Endothelial cell of umbilical vein (primary cell): ENCODE results near the gene SOX5. TPM values are rescaled to one million over a fixed set of nuclear protein-coding genes. Genes with fewer than 3 reads are reported as not detected.

Experiments used
- BruUV-seq: library from RNA; stranded (reverse); fragments of 400-500 nt; replicated peaks from 2 replicates; lab custom pipeline; 2021; lab: Mats Ljungman, UMichigan
- CTCF ChIA-PET: fragments of 300-600, 350-600 bp; sonication (Branson Sonifier 250); formaldehyde crosslinking; loops from one replicate; lab custom pipeline; 2021; ENCODE audit warnings: antibody characterized with exemption, inconsistent platforms; lab: Charles Lee
- POLR2A ChIA-PET: fragments of 300-600, 350-600 bp; sonication (Branson Sonifier 250); formaldehyde crosslinking; loops from one replicate; lab custom pipeline; 2021; ENCODE audit warnings: antibody characterized with exemption, inconsistent platforms; lab: Charles Lee
- DNase-seq: peaks from one replicate; pipeline ENCODE4 v3.0.0-alpha.2; 2011; ENCODE audit warnings: low read depth, low spot score
- FAIRE-seq: peaks from 2 replicates; lab custom pipeline; 2011; peaks lifted over from hg19 to GRCh38; lab: Jason Lieb, UNC
- H2AFZ ChIP-seq: 2 replicates; pipeline ENCODE4 v1.6.0; 2012; ENCODE audit warnings: low read depth, low read length, control low read depth, inconsistent platforms
- H3K27ac ChIP-seq: 2 replicates; pipeline ENCODE4 v1.5.1; 2011; ENCODE audit warnings: low read depth, mild to moderate bottlenecking, control low read depth, low read length, moderate library complexity; ENCODE audit not compliant: insufficient read depth
- H3K27me3 ChIP-seq, 2 experiments: 2 replicates each; pipeline versions ENCODE4 v1.6.0 to v1.6.1; 2011; ENCODE audit warnings: low read length in 2 of 2, mixed read lengths in 1 of 2; ENCODE audit not compliant: control insufficient read depth in 2 of 2, insufficient read depth in 2 of 2
- H3K36me3 ChIP-seq, 2 experiments: 2 replicates in 1 of 2; 3 replicates in 1 of 2; pipeline ENCODE4 v1.5.1; 2011; ENCODE audit warnings: low read length in 2 of 2, mild to moderate bottlenecking in 1 of 2, moderate library complexity in 1 of 2; ENCODE audit not compliant: control insufficient read depth in 2 of 2, insufficient read depth in 2 of 2; ENCODE audit errors: extremely low read depth in 1 of 2
- H3K4me1 ChIP-seq: 3 replicates; pipeline ENCODE4 v1.5.1; 2011; ENCODE audit warnings: mild to moderate bottlenecking, low read length; ENCODE audit not compliant: control insufficient read depth, insufficient read depth; ENCODE audit errors: extremely low read depth
- H3K4me2 ChIP-seq: 2 replicates; pipeline ENCODE4 v1.6.1; 2011; ENCODE audit warnings: low read length, control low read depth, mixed read lengths; ENCODE audit not compliant: insufficient read depth
- H3K4me3 ChIP-seq, 3 experiments: fragments of 200-600 bp in 1 of 3; sonication (generic), shearing (Covaris generic) in 1 of 3; replicated peaks in 1 of 3; 2 replicates each; pipeline ENCODE4 v1.5.1; 2011 to 2016; ENCODE audit warnings: control low read depth in 3 of 3, low read length in 3 of 3, mild to moderate bottlenecking in 2 of 3, inconsistent platforms in 1 of 3, low read depth in 1 of 3, moderate library complexity in 1 of 3; ENCODE audit not compliant: insufficient read depth in 1 of 3
- H3K79me2 ChIP-seq: 2 replicates; pipeline ENCODE4 v1.6.0; 2012; ENCODE audit warnings: low read length, inconsistent platforms; ENCODE audit not compliant: control insufficient read depth, insufficient read depth
- H3K9ac ChIP-seq: replicated peaks from 2 replicates; pipeline ENCODE3; 2011; ENCODE audit warnings: low read length, control low read depth; ENCODE audit not compliant: insufficient read depth; ENCODE audit errors: extremely low read depth
- H3K9me1 ChIP-seq: replicated peaks from 3 replicates; pipeline ENCODE4 v1.6.0; 2011; ENCODE audit warnings: mild to moderate bottlenecking, low read length; ENCODE audit not compliant: control insufficient read depth, insufficient read depth; ENCODE audit errors: extremely low read depth
- H3K9me3 ChIP-seq: replicated peaks from 2 replicates; pipeline ENCODE4 v1.5.1; 2012; ENCODE audit warnings: low read length, inconsistent platforms; ENCODE audit not compliant: control insufficient read depth, insufficient read depth
- H4K20me1 ChIP-seq: replicated peaks from 2 replicates; pipeline ENCODE3; 2011; ENCODE audit warnings: mild to moderate bottlenecking, low read length; ENCODE audit not compliant: control insufficient read depth, insufficient read depth; ENCODE audit errors: extremely low read depth
- EZH2 ChIP-seq: IDR thresholded peaks from 2 replicates; pipeline ENCODE4 v1.6.1; 2012; ENCODE audit warnings: borderline replicate concordance, low read depth, mild to moderate bottlenecking, moderate library complexity, low read length, inconsistent platforms; ENCODE audit not compliant: severe bottlenecking
- FOS ChIP-seq: IDR thresholded peaks from 2 replicates; pipeline ENCODE4 v1.6.1; 2011; ENCODE audit warnings: mild to moderate bottlenecking, low read length, moderate library complexity, borderline replicate concordance; ENCODE audit not compliant: insufficient read depth
- GATA2 ChIP-seq: IDR thresholded peaks from 2 replicates; pipeline ENCODE4 v1.7.0; 2011; ENCODE audit warnings: low read depth, mild to moderate bottlenecking, moderate library complexity, mixed read lengths, low read length; ENCODE audit not compliant: insufficient read length, insufficient read depth
- JUN ChIP-seq: IDR thresholded peaks from 2 replicates; pipeline ENCODE4 v1.6.1; 2011; ENCODE audit warnings: borderline replicate concordance, low read depth; ENCODE audit not compliant: insufficient read length, insufficient read depth
- MYC ChIP-seq: IDR thresholded peaks from one replicate; pipeline ENCODE4 v1.6.1; 2011; ENCODE audit warnings: mild to moderate bottlenecking, low read depth, low read length
- POLR2A ChIP-seq: IDR thresholded peaks from 2 replicates; pipeline ENCODE4 v1.6.1; 2012; ENCODE audit warnings: low read depth, mild to moderate bottlenecking, control low read depth, low read length
- POLR2AphosphoS5 ChIP-seq: IDR thresholded peaks from 2 replicates; pipeline ENCODE4 v1.6.1; 2012; ENCODE audit warnings: low read depth, mild to moderate bottlenecking, control low read depth, low read length, moderate library complexity; ENCODE audit not compliant: insufficient read depth
- dilution Hi-C: fragments of 300-500 bp; cut with MboI; formaldehyde crosslinking; loops from one replicate; pipeline ENCODE4 v1.15.0; 2019; ENCODE audit warnings: low sequenced_read_pairs; ENCODE audit not compliant: extremely low pct_ligation_motif_present
- intact Hi-C: fragments of 100-400 bp; cut with micrococcal nuclease; formaldehyde crosslinking; loops from one replicate; pipeline ENCODE4 v1.10.0; 2022
- polyA plus RNA-seq, 4 experiments: library from polyadenylated mRNA; depleted of rRNA in 3 of 4; stranded (reverse) in 3 of 4; unstranded in 1 of 4; fragments of >200 nt; gene quantifications; 2 replicates each; pipeline versions ENCODE4 v1.2.1 to v1.2.3, GENCODE V29; 2011 to 2012; ENCODE audit warnings: missing spikeins in 1 of 4
- total RNA-seq: library from RNA; stranded (reverse); gene quantifications from 2 replicates; pipeline ENCODE4 v1.2.3, GENCODE V29; 2021
- TF ChIP-seq, protein P1 (sequence below): IDR thresholded peaks from 2 replicates; pipeline ENCODE4 v1.6.1; 2011; ENCODE audit not compliant: insufficient read depth, insufficient read length
- TF ChIP-seq, protein P2 (sequence below), 2 donors: IDR thresholded peaks; 1 replicate in 1 of 2; 2 replicates in 1 of 2; pipeline ENCODE4 v1.5.1; 2011; ENCODE audit warnings: low read length in 2 of 2, mild to moderate bottlenecking in 2 of 2, moderate library complexity in 2 of 2, control low read depth in 1 of 2, inconsistent platforms in 1 of 2, low read depth in 1 of 2; ENCODE audit not compliant: insufficient read depth in 1 of 2; ENCODE audit errors: extremely low read depth in 1 of 2

Gene SOX5
- total and polyA plus RNA-seq, 2 donors (not counting 3 experiments of a cell fraction or from before 2014, with no cell fraction given): 0.63 to 3.5 TPM

GRCh38 chr12:23504641-23505399 lies 444.6 kb downstream of the SOX5 start:
- no peak overlapping the region for H3K27ac ChIP-seq
- no peak overlapping the region for H3K4me2 ChIP-seq
- H3K36me3 ChIP-seq: no peaks in the 10 kb centered on the region
- no peaks in the 10 kb centered on the region for H3K27me3 ChIP-seq
- ChIA-PET CTCF (no interaction called here), POLR2A (no interaction called here)
- dilution Hi-C loops: no loop called here
- no peaks in the 10 kb centered on the region for H4K20me1 ChIP-seq
- H3K9ac ChIP-seq: no peak overlapping the region
- intact Hi-C loops: no loop called here
- no peak overlapping the region for H2AFZ ChIP-seq
- H3K4me3 ChIP-seq: no peak overlapping the region
- H3K79me2 ChIP-seq: no peaks in the 10 kb centered on the region
- TF ChIP-seq FOS (no peak), GATA2 (no peak), POLR2A (no peak), JUN (no peak), POLR2AphosphoS5 (no peak), EZH2 (no peak), MYC (no peak)
- TF ChIP-seq, protein P1, sequence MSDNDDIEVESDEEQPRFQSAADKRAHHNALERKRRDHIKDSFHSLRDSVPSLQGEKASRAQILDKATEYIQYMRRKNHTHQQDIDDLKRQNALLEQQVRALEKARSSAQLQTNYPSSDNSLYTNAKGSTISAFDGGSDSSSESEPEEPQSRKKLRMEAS: no peak
- TF ChIP-seq, protein P2, sequence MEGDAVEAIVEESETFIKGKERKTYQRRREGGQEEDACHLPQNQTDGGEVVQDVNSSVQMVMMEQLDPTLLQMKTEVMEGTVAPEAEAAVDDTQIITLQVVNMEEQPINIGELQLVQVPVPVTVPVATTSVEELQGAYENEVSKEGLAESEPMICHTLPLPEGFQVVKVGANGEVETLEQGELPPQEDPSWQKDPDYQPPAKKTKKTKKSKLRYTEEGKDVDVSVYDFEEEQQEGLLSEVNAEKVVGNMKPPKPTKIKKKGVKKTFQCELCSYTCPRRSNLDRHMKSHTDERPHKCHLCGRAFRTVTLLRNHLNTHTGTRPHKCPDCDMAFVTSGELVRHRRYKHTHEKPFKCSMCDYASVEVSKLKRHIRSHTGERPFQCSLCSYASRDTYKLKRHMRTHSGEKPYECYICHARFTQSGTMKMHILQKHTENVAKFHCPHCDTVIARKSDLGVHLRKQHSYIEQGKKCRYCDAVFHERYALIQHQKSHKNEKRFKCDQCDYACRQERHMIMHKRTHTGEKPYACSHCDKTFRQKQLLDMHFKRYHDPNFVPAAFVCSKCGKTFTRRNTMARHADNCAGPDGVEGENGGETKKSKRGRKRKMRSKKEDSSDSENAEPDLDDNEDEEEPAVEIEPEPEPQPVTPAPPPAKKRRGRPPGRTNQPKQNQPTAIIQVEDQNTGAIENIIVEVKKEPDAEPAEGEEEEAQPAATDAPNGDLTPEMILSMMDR (IDR thresholded peaks at IDR 0.05; ENCODE audit: extremely low read depth in 1 of 2, insufficient read depth in 1 of 2, low read depth in 1 of 2, low read length in 2 of 2): no peak
- DNase-seq (no peak), FAIRE-seq (no peak)
- no peaks in the 10 kb centered on the region for H3K4me1 ChIP-seq
- BruUV-seq: no TSS peak
- no peaks in the 10 kb centered on the region for H3K9me3 ChIP-seq
- H3K9me1 ChIP-seq: no peaks in the 10 kb centered on the region
